Measurements from ENCODE around the gene ENDOV. TPM values are rescaled to one million over a fixed set of nuclear protein-coding genes. Genes with fewer than 3 reads are reported as not detected.

The ENDOV gene
- total RNA-seq, 4 donors from 2014 or later, result 9.5 to 33.3 (median 18.5) TPM

GRCh38 chr17:80422276-80422675, 7.3 kb downstream of the ENDOV start:
- Histone ChIP-seq H3K9me3 (no peaks in the 10 kb centered on the region), H3K27me3 (no peaks in the 10 kb centered on the region), H3K36me3 (no peaks in the 10 kb centered on the region), H3K27ac (no peak overlapping the region), H3K4me3 (no peak overlapping the region), H3K4me1 (no peaks in the 10 kb centered on the region)
- no peak for TF ChIP-seq POLR2A (IDR thresholded peaks at IDR 0.05)
- TF ChIP-seq, protein P1, sequence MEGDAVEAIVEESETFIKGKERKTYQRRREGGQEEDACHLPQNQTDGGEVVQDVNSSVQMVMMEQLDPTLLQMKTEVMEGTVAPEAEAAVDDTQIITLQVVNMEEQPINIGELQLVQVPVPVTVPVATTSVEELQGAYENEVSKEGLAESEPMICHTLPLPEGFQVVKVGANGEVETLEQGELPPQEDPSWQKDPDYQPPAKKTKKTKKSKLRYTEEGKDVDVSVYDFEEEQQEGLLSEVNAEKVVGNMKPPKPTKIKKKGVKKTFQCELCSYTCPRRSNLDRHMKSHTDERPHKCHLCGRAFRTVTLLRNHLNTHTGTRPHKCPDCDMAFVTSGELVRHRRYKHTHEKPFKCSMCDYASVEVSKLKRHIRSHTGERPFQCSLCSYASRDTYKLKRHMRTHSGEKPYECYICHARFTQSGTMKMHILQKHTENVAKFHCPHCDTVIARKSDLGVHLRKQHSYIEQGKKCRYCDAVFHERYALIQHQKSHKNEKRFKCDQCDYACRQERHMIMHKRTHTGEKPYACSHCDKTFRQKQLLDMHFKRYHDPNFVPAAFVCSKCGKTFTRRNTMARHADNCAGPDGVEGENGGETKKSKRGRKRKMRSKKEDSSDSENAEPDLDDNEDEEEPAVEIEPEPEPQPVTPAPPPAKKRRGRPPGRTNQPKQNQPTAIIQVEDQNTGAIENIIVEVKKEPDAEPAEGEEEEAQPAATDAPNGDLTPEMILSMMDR (IDR thresholded peaks at IDR 0.05), result no peak
- intact Hi-C loops (cut with DNase I; ENCODE audit: low total_unique reads), result loop anchor here (10.0 kb wide), 1 partner anchor 433 kb away; no protein-coding TSS in a partner anchor
- DNase-seq, result peak in 1 of 2 donors; percentile 16

DNA sequence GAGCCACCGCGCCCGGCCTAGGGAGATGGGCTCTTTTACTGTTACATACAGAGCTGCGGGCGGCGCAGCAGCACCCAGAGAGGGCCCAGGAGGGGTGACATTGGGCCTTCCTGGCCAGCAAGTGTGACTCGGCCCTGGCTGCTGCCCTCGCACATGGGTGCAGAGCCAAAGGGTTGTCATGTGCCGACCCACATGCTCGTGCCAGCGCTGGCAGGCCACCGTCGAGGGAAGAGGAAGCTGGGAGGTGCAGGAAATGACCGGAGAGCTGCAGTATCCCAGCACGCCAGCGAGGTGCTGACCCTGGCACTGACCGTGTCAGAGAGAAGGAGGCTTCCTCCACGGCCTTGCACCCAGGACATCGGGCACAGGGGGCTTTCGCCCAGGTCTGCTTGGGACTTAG, 8.0 kb downstream of the ENDOV start:
- Histone ChIP-seq H3K36me3 (no peaks in the 10 kb centered on the region), H3K27me3 (no peaks in the 10 kb centered on the region), H3K27ac (no peak overlapping the region), H3K9me3 (no peaks in the 10 kb centered on the region), H3K4me3 (no peak overlapping the region), H3K4me1 (no peaks in the 10 kb centered on the region)
- TF ChIP-seq, protein P1 (IDR thresholded peaks at IDR 0.05), result no peak
- TF ChIP-seq POLR2A (IDR thresholded peaks at IDR 0.05), result no peak
- DNase-seq, result peak in 1 of 2 donors; percentile 22
- intact Hi-C loops (cut with DNase I; ENCODE audit: low total_unique reads), result loop anchor here (10.0 kb wide), 1 partner anchor 432 kb away; no protein-coding TSS in a partner anchor

GRCh38 chr17:80423536-80424225, 8.7 kb downstream of the ENDOV start:
- H3K27ac ChIP-seq, result no peak overlapping the region
- no peak for DNase-seq
- no peaks in the 10 kb centered on the region for H3K4me1 ChIP-seq
- no peaks in the 10 kb centered on the region for H3K36me3 ChIP-seq
- no peaks in the 10 kb centered on the region for H3K9me3 ChIP-seq
- intact Hi-C loops (cut with DNase I; ENCODE audit: low total_unique reads), result loop anchor here (10.0 kb wide), 1 partner anchor 431 kb away; no protein-coding TSS in a partner anchor
- no peaks in the 10 kb centered on the region for H3K27me3 ChIP-seq
- TF ChIP-seq POLR2A (IDR thresholded peaks at IDR 0.05), result no peak
- TF ChIP-seq, protein P1 (IDR thresholded peaks at IDR 0.05), result no peak
- H3K4me3 ChIP-seq, result no peak overlapping the region

GRCh38 chr17:80424261-80424660, 9.3 kb downstream of the ENDOV start:
- Histone ChIP-seq H3K4me1 (no peaks in the 10 kb centered on the region), H3K36me3 (no peaks in the 10 kb centered on the region), H3K9me3 (no peaks in the 10 kb centered on the region), H3K4me3 (no peak overlapping the region), H3K27me3 (no peaks in the 10 kb centered on the region), H3K27ac (no peak overlapping the region)
- TF ChIP-seq, protein P1 (IDR thresholded peaks at IDR 0.05), result no peak
- TF ChIP-seq POLR2A (IDR thresholded peaks at IDR 0.05), result no peak
- intact Hi-C loops (cut with DNase I; ENCODE audit: low total_unique reads), result loop anchor here (10.0 kb wide), 1 partner anchor 431 kb away; no protein-coding TSS in a partner anchor
- DNase-seq, result no peak

All from uterus (tissue), 4 donors.